GM12878 (cell line): ENCODE data around the gene ZNF407. TPM values are rescaled to one million over a fixed set of nuclear protein-coding genes. Genes with fewer than 3 reads are reported as not detected.

Experiments used
- ATAC-seq: fragments of 200-7000 bp; cut with Tn5 transposase; 3 replicates; pipeline ENCODE4 v1.9.1; 2020; ENCODE audit warnings: mild to moderate bottlenecking, moderate library complexity
- BruUV-seq: library from RNA; stranded (reverse); fragments of 400-500 nt; replicated peaks from 2 replicates; lab custom pipeline; 2021; lab: Mats Ljungman, UMichigan
- CTCF ChIA-PET: fragments of 300-600 bp; sonication (Branson Sonifier 250); formaldehyde crosslinking; extraction: SDS; loops from one replicate; lab custom pipeline; 2021; ENCODE audit warnings: inconsistent platforms; lab: Yijun Ruan, JAX
- POLR2A ChIA-PET: fragments of 350-600 bp; formaldehyde crosslinking; extraction: SDS; loops from one replicate; lab custom pipeline; 2021; ENCODE audit warnings: inconsistent platforms; lab: Charles Lee
- RAD21 ChIA-PET: fragments of 300-600 bp; sonication (Branson Sonifier 250); formaldehyde crosslinking; loops from one replicate; lab custom pipeline; 2023; ENCODE audit warnings: antibody characterized with exemption; ENCODE audit not compliant: unreplicated experiment; lab: Charles Lee
- SMC1A ChIA-PET: fragments of 300-600 bp; sonication (Branson Sonifier 250); formaldehyde crosslinking; loops from one replicate; lab custom pipeline; 2023; ENCODE audit not compliant: unreplicated experiment, uncharacterized antibody; lab: Charles Lee
- DNase-seq: peaks from one replicate; pipeline ENCODE4 v3.0.0-alpha.2; 2011; ENCODE audit warnings: low read depth, low spot score
- FAIRE-seq: peaks from 3 replicates; lab custom pipeline; 2011; peaks lifted over from hg19 to GRCh38; lab: Jason Lieb, UNC
- H2AFZ ChIP-seq: 2 replicates; pipeline ENCODE4 v1.6.0; 2011; ENCODE audit warnings: low read depth, low read length, control low read depth; ENCODE audit not compliant: control insufficient read depth
- H3K27ac ChIP-seq: 2 replicates; pipeline ENCODE4 v1.5.1; 2011; ENCODE audit warnings: control low read depth; ENCODE audit not compliant: control insufficient read depth, insufficient read depth
- H3K27me3 ChIP-seq, 2 experiments: replicated peaks in 1 of 2; 2 replicates each; pipeline versions ENCODE4 v1.6.0 to v1.6.1; 2011; ENCODE audit warnings: low read length in 1 of 2; ENCODE audit not compliant: control insufficient read depth in 2 of 2, insufficient read depth in 2 of 2
- H3K36me3 ChIP-seq, 2 experiments: 2 replicates each; pipeline ENCODE4 v1.5.1; 2011; ENCODE audit warnings: low read length in 1 of 2; ENCODE audit not compliant: control insufficient read depth in 2 of 2, insufficient read depth in 2 of 2
- H3K4me1 ChIP-seq: 2 replicates; pipeline ENCODE4 v1.6.1; 2011; ENCODE audit warnings: mild to moderate bottlenecking, low read length, moderate library complexity, mixed read lengths; ENCODE audit not compliant: control insufficient read depth, insufficient read depth
- H3K4me2 ChIP-seq: 2 replicates; pipeline ENCODE4 v1.6.0; 2011; ENCODE audit warnings: control low read depth; ENCODE audit not compliant: control insufficient read depth, insufficient read depth
- H3K4me3 ChIP-seq: fragments of 200-600 bp; sonication (generic); 2 replicates; pipeline ENCODE4 v1.5.1; 2016
- H3K79me2 ChIP-seq: 2 replicates; pipeline ENCODE4 v1.6.0; 2011; ENCODE audit warnings: low read length; ENCODE audit not compliant: control insufficient read depth, insufficient read depth
- H3K9ac ChIP-seq: 2 replicates; pipeline ENCODE4 v1.8.0; 2011; ENCODE audit warnings: low read length, control low read depth, mixed read lengths; ENCODE audit not compliant: control insufficient read depth, insufficient read depth
- H3K9me3 ChIP-seq: replicated peaks from 3 replicates; pipeline ENCODE4 v1.5.1; 2011; ENCODE audit warnings: mild to moderate bottlenecking, low read length; ENCODE audit not compliant: control insufficient read depth, insufficient read depth
- H4K20me1 ChIP-seq: 2 replicates; pipeline ENCODE4 v1.6.0; 2011; ENCODE audit not compliant: control insufficient read depth, insufficient read depth
- BMI1 ChIP-seq: fragments of 450-650 bp; IDR thresholded peaks from 2 replicates; pipeline ENCODE4 v1.6.1; 2016; ENCODE audit warnings: mild to moderate bottlenecking, moderate library complexity, borderline replicate concordance
- CEBPZ ChIP-seq: fragments of 150-350 bp; IDR thresholded peaks from 2 replicates; pipeline ENCODE4 v1.6.1; 2016; ENCODE audit warnings: low read depth, low read length
- EED ChIP-seq: sonication (generic); IDR thresholded peaks from 2 replicates; pipeline ENCODE4 v1.6.1; 2016; ENCODE audit warnings: antibody characterized with exemption, low read depth
- GATAD2B ChIP-seq: fragments of 450-650 bp; conservative IDR thresholded peaks from 2 replicates; pipeline ENCODE4 v1.6.1; 2017; ENCODE audit warnings: low read depth, mild to moderate bottlenecking, moderate library complexity
- NFYA ChIP-seq: IDR thresholded peaks from 2 replicates; pipeline ENCODE4 v1.6.1; 2011; ENCODE audit warnings: low read depth, mild to moderate bottlenecking, low read length, improper control_type of control experiment, borderline replicate concordance
- NR2C2 ChIP-seq: IDR thresholded peaks from 2 replicates; pipeline ENCODE4 v1.6.1; 2011; ENCODE audit warnings: borderline replicate concordance, low read depth; ENCODE audit not compliant: control insufficient read depth, insufficient read length
- RELA ChIP-seq: fragments of 450-650 bp; IDR thresholded peaks from 2 replicates; pipeline ENCODE4 v1.8.0; 2014; ENCODE audit warnings: borderline replicate concordance; ENCODE audit not compliant: partially characterized antibody
- SMAD1 ChIP-seq: fragments of 450-650 bp; IDR thresholded peaks from 2 replicates; pipeline ENCODE4 v1.6.1; 2018; ENCODE audit warnings: mild to moderate bottlenecking, low read depth; ENCODE audit not compliant: partially characterized antibody
- YY1 ChIP-seq: IDR thresholded peaks from 2 replicates; pipeline ENCODE4 v1.6.1; 2011; ENCODE audit warnings: low read depth, mild to moderate bottlenecking, low read length
- ZBTB11 ChIP-seq: fragments of 450-650 bp; formaldehyde crosslinking; IDR thresholded peaks from 2 replicates; pipeline ENCODE4 v1.5.0; 2022; ENCODE audit warnings: mild to moderate bottlenecking, missing genetic modification characterization
- WGBS: methylation state at CpG from one replicate; pipeline ENCODE4 v1.1.6; 2016; ENCODE audit warnings: low lambda C conversion rate; ENCODE audit not compliant: insufficient replicate concordance, insufficient coverage; ENCODE audit errors: missing lambda C conversion rate; 5-methylcytosine and 5-hydroxymethylcytosine counted together
- in situ Hi-C: fragments of 300-500 bp; cut with MboI; formaldehyde crosslinking; loops from 9 replicates; pipeline ENCODE4 v1.14.3; 2018; ENCODE audit warnings: mixed read lengths
- intact Hi-C: fragments of 100-400 bp; cut with micrococcal nuclease; formaldehyde crosslinking; loops from one replicate; pipeline ENCODE4 v1.14.2; 2022; ENCODE audit not compliant: unreplicated experiment
- polyA plus RNA-seq, 11 experiments: library from polyadenylated mRNA; depleted of rRNA in 4 of 11; unstranded in 6 of 11; stranded (reverse) in 5 of 11; fragments of >200 nt; fragmentation: Nextera tagmentation in 4 of 11; fragmentation: Illumina TruSeq in 1 of 11; extraction: Ambion mirVana in 4 of 11; extraction: Trizol in 1 of 11; gene quantifications; 1 replicate in 1 of 11; 2 replicates in 10 of 11; pipeline versions ENCODE4 v1.2.1 to v1.2.3, GENCODE V29; 2011 to 2016; ENCODE audit warnings: inconsistent platforms in 2 of 11, missing spikeins in 2 of 11, low read depth in 1 of 11
- total RNA-seq, 4 experiments: library from RNA; depleted of rRNA in 3 of 4; stranded (reverse); fragments of >200 nt in 3 of 4; fragmentation: Illumina TruSeq in 1 of 4; extraction: Trizol in 1 of 4; gene quantifications; 2 replicates each; pipeline versions ENCODE4 v1.2.1 to v1.2.3, GENCODE V29; 2013 to 2021
- TF ChIP-seq, protein P1 (sequence below): fragments of 450-650 bp; IDR thresholded peaks from 2 replicates; pipeline ENCODE4 v1.6.1; 2017; ENCODE audit warnings: mild to moderate bottlenecking, low read depth, inconsistent platforms; ENCODE audit not compliant: poor library complexity, severe bottlenecking
- TF ChIP-seq, protein P2 (sequence below): fragments of 450-650 bp; formaldehyde crosslinking; IDR thresholded peaks from 2 replicates; pipeline ENCODE4 v1.4.0; 2022; ENCODE audit warnings: mild to moderate bottlenecking, moderate library complexity

Gene ZNF407
- total and polyA plus RNA-seq, 10 of the 15 experiments (the other 5 are each of a cell fraction or from before 2014, with no cell fraction given) = 0.69 to 11.6 (median 5.3) TPM

GRCh38 chr18:75000920-75001319, 403.2 kb downstream of the ZNF407 start:
- no peak overlapping the region for H3K9ac ChIP-seq
- no peaks in the 10 kb centered on the region for H4K20me1 ChIP-seq
- no peak overlapping the region for H3K4me2 ChIP-seq
- no peaks in the 10 kb centered on the region; a peak in 1 of 4 replicates for H3K36me3 ChIP-seq
- H3K4me1 ChIP-seq = no peaks in the 10 kb centered on the region
- ChIA-PET CTCF (no interaction called here), POLR2A (no interaction called here), RAD21 (no interaction called here), SMC1A (no interaction called here)
- H3K9me3 ChIP-seq = no peaks in the 10 kb centered on the region
- no peak overlapping the region for H3K4me3 ChIP-seq
- no peaks in the 10 kb centered on the region for H3K79me2 ChIP-seq
- H3K27me3 ChIP-seq = no peaks in the 10 kb centered on the region
- 97% methylated on average over 3 of the region's 3 CpGs for WGBS
- no peak for FAIRE-seq
- no peak overlapping the region for H2AFZ ChIP-seq
- no peak for ATAC-seq
- H3K27ac ChIP-seq = no peak overlapping the region
- in situ Hi-C loops (no loop called here), intact Hi-C loops (no loop called here)
- no peak for DNase-seq
- no TSS peak for BruUV-seq
- TF ChIP-seq BMI1 = no peak
- no peak for TF ChIP-seq YY1
- no peak for TF ChIP-seq RELA
- TF ChIP-seq NR2C2 = no peak
- TF ChIP-seq GATAD2B = no peak
- TF ChIP-seq ZBTB11 (CRISPR knock-in tag) = no peak
- TF ChIP-seq, protein P1, sequence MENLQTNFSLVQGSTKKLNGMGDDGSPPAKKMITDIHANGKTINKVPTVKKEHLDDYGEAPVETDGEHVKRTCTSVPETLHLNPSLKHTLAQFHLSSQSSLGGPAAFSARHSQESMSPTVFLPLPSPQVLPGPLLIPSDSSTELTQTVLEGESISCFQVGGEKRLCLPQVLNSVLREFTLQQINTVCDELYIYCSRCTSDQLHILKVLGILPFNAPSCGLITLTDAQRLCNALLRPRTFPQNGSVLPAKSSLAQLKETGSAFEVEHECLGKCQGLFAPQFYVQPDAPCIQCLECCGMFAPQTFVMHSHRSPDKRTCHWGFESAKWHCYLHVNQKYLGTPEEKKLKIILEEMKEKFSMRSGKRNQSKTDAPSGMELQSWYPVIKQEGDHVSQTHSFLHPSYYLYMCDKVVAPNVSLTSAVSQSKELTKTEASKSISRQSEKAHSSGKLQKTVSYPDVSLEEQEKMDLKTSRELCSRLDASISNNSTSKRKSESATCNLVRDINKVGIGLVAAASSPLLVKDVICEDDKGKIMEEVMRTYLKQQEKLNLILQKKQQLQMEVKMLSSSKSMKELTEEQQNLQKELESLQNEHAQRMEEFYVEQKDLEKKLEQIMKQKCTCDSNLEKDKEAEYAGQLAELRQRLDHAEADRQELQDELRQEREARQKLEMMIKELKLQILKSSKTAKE = no peak
- no peak for TF ChIP-seq NFYA
- no peak for TF ChIP-seq SMAD1
- TF ChIP-seq CEBPZ = no peak
- TF ChIP-seq, protein P2, sequence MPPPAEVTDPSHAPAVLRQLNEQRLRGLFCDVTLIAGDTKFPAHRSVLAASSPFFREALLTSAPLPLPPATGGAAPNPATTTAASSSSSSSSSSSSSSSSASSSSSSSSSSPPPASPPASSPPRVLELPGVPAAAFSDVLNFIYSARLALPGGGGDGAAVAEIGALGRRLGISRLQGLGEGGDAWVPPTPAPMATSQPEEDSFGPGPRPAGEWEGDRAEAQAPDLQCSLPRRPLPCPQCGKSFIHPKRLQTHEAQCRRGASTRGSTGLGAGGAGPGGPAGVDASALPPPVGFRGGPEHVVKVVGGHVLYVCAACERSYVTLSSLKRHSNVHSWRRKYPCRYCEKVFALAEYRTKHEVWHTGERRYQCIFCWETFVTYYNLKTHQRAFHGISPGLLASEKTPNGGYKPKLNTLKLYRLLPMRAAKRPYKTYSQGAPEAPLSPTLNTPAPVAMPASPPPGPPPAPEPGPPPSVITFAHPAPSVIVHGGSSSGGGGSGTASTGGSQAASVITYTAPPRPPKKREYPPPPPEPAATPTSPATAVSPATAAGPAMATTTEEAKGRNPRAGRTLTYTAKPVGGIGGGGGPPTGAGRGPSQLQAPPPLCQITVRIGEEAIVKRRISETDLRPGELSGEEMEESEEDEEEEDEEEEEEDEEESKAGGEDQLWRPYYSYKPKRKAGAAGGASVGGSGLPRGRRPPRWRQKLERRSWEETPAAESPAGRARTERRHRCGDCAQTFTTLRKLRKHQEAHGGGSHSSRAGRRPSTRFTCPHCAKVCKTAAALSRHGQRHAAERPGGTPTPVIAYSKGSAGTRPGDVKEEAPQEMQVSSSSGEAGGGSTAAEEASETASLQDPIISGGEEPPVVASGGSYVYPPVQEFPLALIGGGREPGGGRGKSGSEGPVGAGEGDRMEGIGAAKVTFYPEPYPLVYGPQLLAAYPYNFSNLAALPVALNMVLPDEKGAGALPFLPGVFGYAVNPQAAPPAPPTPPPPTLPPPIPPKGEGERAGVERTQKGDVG (CRISPR knock-in tag) = no peak
- TF ChIP-seq EED = no peak
